HuH-7.5 (cell line): Measurements from ENCODE around the gene FMOD.
"Not testable (repeated sequence)": the region's sequence is repeated elsewhere in the genome, so short reads cannot be mapped to it uniquely, and the experiment has no call there.

ENCODE experiments used
- DNase-seq: peaks from one replicate; pipeline ENCODE4 v3.0.0; 2011; ENCODE audit warnings: low spot score

Gene FMOD

GRCh38 chr1:203326830-203327683, 23.9 kb downstream of the FMOD start:
- peak; percentile 91 for DNase-seq

GRCh38 chr1:203325418-203326091, 25.4 kb downstream of the FMOD start:
- no peak for DNase-seq

GRCh38 chr1:203325026-203325417, 25.9 kb downstream of the FMOD start:
- DNase-seq, result no peak

- no peak for DNase-seq
Measured at GRCh38 chr1:203324105-203325025, 26.6 kb downstream of the FMOD start.

- no peak for DNase-seq
Measured at GRCh38 chr1:203323587-203323986, 27.3 kb downstream of the FMOD start.

GRCh38 chr1:203322500-203323179, 28.3 kb downstream of the FMOD start:
- DNase-seq, result no peak

GRCh38 chr1:203321273-203322052, 29.5 kb downstream of the FMOD start:
- no peak for DNase-seq

- DNase-seq, result no peak
Measured at GRCh38 chr1:203320591-203321272, 30.2 kb downstream of the FMOD start.

- DNase-seq, result no peak
Measured at GRCh38 chr1:203318229-203318517, 32.7 kb downstream of the FMOD start.

- no peak for DNase-seq
Measured at GRCh38 chr1:203317429-203318228, 33.3 kb downstream of the FMOD start.

GRCh38 chr1:203316626-203317093, 34.3 kb downstream of the FMOD start:
- peak; percentile 28 for DNase-seq

- not testable (repeated sequence) for DNase-seq
Measured at GRCh38 chr1:203314025-203314759, 36.7 kb downstream of the FMOD start.

- no peak for DNase-seq
Measured at GRCh38 chr1:203311368-203312301, 39.3 kb downstream of the FMOD start.

GRCh38 chr1:203308923-203309331, 42.0 kb downstream of the FMOD start:
- no peak for DNase-seq

- DNase-seq, result no peak
Measured at GRCh38 chr1:203308328-203308922, 42.5 kb downstream of the FMOD start.

GRCh38 chr1:203307641-203308126, 43.2 kb downstream of the FMOD start:
- DNase-seq, result no peak

GRCh38 chr1:203306965-203307541, 43.9 kb downstream of the FMOD start:
- no peak for DNase-seq
